Astrocyte of the cerebellum (primary cell): Measurements from ENCODE around the gene RBSN.

Experiments
- DNase-seq: peaks from one replicate; pipeline ENCODE4 v3.0.0-alpha.2; 2011; ENCODE audit warnings: low read depth
- H3K4me3 ChIP-seq: 2 replicates; pipeline ENCODE4 v1.5.1; 2011; ENCODE audit warnings: mild to moderate bottlenecking, low read depth, low read length, moderate library complexity
- in situ Hi-C: cut with HindIII; loops from 2 replicates; pipeline ENCODE4 v1.10.0; 2017; ENCODE audit warnings: low sequenced_read_pairs
- TF ChIP-seq, protein P1 (sequence below): IDR thresholded peaks from 2 replicates; pipeline ENCODE4 v1.5.1; 2012; ENCODE audit warnings: low read length, low read depth, moderate library complexity, mild to moderate bottlenecking; ENCODE audit errors: missing control alignments

The RBSN gene

DNA sequence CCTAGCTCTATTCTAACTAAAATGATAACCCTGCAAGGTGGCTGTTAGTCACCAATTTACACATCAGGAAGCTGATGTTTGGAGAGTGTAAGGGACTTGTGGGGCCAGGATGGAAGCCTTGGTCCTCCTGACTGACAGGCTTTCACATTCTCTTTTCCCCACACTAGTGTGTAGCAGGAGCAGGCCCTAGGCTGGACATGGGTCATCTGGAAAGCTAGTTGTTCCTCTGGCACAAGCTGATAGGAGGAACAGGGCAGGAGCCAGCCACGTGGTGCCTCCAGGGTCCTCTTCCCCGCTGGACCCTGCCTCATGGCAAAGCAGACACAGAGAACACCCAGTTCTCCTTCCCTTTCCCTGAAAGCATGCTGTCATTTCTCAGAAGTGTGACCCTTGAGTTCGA lies 18.1 kb upstream of the RBSN start:
- TF ChIP-seq, protein P1, sequence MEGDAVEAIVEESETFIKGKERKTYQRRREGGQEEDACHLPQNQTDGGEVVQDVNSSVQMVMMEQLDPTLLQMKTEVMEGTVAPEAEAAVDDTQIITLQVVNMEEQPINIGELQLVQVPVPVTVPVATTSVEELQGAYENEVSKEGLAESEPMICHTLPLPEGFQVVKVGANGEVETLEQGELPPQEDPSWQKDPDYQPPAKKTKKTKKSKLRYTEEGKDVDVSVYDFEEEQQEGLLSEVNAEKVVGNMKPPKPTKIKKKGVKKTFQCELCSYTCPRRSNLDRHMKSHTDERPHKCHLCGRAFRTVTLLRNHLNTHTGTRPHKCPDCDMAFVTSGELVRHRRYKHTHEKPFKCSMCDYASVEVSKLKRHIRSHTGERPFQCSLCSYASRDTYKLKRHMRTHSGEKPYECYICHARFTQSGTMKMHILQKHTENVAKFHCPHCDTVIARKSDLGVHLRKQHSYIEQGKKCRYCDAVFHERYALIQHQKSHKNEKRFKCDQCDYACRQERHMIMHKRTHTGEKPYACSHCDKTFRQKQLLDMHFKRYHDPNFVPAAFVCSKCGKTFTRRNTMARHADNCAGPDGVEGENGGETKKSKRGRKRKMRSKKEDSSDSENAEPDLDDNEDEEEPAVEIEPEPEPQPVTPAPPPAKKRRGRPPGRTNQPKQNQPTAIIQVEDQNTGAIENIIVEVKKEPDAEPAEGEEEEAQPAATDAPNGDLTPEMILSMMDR = no peak
- no peak overlapping the region for H3K4me3 ChIP-seq
- DNase-seq = no peak
- in situ Hi-C loops = no loop called here

DNA sequence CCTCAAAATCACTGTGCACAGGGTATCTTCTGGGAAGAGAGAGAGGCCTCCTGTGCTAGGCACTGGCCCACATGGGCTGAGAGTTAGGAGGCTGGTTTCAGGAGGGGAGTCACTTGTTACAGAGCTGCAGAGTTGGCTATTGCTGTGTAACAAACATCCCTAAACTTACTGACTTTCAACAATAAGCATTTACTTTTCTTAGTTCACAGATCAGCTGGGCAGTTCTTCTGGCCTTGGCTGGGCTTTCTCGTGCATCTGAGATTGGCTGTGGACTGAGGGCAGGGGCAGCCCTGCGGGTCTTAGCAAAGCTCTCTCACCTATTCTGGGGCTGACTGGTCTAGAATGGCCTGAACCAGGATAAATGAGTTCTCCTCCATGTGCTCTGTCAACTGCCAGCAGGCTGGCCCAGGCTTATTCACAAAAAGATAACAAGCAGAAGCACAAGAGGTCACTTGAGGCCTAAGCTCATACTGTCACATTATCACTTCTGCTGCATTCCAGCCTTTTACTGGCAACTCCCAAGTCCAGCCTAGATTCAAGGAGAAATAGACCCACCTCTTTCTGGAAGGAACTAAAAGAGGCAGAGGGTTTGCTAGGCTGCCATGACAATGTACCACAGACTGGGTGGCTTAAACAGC lies 17.2 kb upstream of the RBSN start:
- DNase-seq = no peak
- H3K4me3 ChIP-seq = no peak overlapping the region
- TF ChIP-seq, protein P1 = no peak
- in situ Hi-C loops = no loop called here

DNA sequence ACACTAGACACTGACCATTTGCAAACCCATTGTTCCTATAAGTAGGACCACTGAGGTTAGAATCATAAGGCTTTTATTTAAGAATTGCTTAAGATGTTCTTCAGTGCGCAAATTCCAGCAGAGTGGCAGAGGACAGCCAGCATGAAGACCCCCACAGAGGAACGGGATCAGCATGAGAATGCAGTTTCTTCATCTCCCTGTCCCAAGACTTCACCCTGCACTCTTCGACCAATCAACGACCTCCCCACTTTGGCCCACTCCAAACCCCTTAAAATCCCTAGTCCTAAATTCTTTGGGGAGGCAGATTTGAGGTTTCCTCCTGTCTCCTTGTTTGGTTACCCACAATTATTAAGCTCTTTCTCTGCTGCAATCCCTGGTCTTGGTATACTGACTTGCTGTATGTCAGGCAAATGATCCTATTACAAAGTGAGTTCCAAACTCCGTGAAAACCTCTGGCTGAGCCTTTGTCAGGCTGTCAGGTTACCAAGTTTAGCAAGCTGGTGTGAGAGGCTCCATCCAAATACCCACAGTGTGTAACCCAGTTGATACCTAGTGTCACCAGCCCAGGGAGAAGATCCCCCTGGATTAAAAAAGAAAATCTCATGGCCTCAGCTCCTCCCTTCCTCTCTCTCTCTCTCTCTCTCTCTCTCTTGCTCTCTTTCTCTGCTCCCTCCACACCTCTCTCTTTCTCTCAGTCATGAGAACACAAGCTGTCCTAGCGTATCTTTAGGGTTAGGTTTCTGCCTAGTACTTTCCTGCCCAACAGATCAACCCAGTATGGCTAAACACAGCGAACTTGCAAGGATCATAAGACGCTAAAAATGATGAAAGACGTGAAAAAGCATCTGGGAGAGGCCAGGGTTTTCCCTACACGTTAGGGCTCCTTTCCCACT lies 15.8 kb upstream of the RBSN start:
- in situ Hi-C loops = no loop called here
- no peak for DNase-seq
- no peak overlapping the region for H3K4me3 ChIP-seq
- TF ChIP-seq, protein P1 = no peak

DNA sequence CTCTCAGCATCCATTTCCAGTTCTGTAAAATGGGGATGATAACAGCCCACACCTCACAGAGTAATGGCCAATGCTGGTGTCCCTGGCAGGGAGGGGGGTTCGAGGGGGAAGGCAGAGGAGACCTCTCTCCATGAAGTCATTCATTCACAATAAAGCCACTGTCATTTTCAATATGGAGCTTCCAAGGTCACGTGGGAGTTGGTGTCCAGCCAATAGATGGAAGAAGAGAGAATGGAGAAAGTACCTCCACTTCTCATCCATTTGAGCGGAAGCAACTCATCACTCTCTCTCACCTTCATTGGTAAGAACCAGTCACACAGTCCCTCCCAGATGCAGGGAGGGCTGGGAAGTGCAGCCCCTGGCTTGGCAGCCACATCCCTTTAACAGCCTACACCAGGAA lies 14.9 kb upstream of the RBSN start:
- no peak overlapping the region for H3K4me3 ChIP-seq
- in situ Hi-C loops = no loop called here
- TF ChIP-seq, protein P1 = no peak
- no peak for DNase-seq

- TF ChIP-seq, protein P1 = no peak
- in situ Hi-C loops = no loop called here
- DNase-seq = no peak
- no peak overlapping the region for H3K4me3 ChIP-seq
Measured at GRCh38 chr3:15113471-15113870, 14.5 kb upstream of the RBSN start.

DNA sequence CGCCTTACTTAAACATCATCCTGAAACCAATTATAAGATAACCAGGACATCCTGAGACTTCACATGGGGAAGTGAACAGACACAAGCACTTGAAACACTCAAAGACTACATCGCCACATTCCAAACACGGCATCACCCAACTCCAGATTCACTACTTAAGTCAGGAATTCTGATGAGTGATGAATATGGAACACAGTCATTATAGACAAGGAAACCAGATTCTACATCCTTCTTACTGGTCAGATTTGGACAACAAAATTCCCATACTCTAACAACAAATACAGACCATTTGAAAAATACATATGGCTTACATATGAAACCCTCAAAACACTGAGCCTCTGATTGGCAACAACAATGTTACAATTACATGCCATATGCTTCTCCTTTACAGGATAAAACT lies 13.1 kb upstream of the RBSN start:
- H3K4me3 ChIP-seq = no peak overlapping the region
- in situ Hi-C loops = no loop called here
- TF ChIP-seq, protein P1 = no peak
- DNase-seq = no peak
